ENCODE results near the gene KRTAP10-8. TPM values are rescaled to one million over a fixed set of nuclear protein-coding genes. Genes with fewer than 3 reads are reported as not detected.

Gene KRTAP10-8
- total and polyA plus RNA-seq, 8 donors: not detected

GRCh38 chr21:44567481-44568171, 44.3 kb upstream of the KRTAP10-8 start:
- DNase-seq: no peak
- intact Hi-C loops (cut with DNase I; ENCODE audit: low total_unique reads): no loop called here
- 87 to 93% (median 92%) methylated on average over 17 to 18 of the region's 18 CpGs for WGBS, 5 donors

GRCh38 chr21:44568261-44568660, 43.6 kb upstream of the KRTAP10-8 start:
- H3K4me3 ChIP-seq: no peak overlapping the region
- 68 to 78% (median 74%) methylated on average over 12 of the region's 12 CpGs for WGBS, 5 donors

More at GRCh38 chr21:44567481-44568171, 44.3 kb upstream of the KRTAP10-8 start:
- Histone ChIP-seq H3K27me3 (peaks cover 0 to 28% (median 0%) of the 10 kb centered on the region in 3 donors), H3K4me1 (no peaks in the 10 kb centered on the region), H3K36me3 (no peaks in the 10 kb centered on the region), H3K27ac (no peak overlapping the region), H3K4me3 (no peak overlapping the region), H3K9me3 (peaks cover 0 to 10% (median 9%) of the 10 kb centered on the region in 4 donors)
- TF ChIP-seq POLR2AphosphoS5 (IDR thresholded peaks at IDR 0.05): no peak
- TF ChIP-seq POLR2A (IDR thresholded peaks at IDR 0.05): no peak
- TF ChIP-seq CTCF (IDR thresholded peaks at IDR 0.05): no peak
- TF ChIP-seq EP300 (IDR thresholded peaks at IDR 0.05): no peak

GRCh38 chr21:44568667-44569556, 43.0 kb upstream of the KRTAP10-8 start:
- no peaks in the 10 kb centered on the region for H3K36me3 ChIP-seq
- H3K27me3 ChIP-seq: peaks cover 0 to 32% (median 4%) of the 10 kb centered on the region in 3 donors
- H3K4me3 ChIP-seq: no peak overlapping the region
- no peak overlapping the region for H3K27ac ChIP-seq
- 68 to 77% (median 75%) methylated on average over 23 to 27 of the region's 27 CpGs for WGBS, 5 donors
- intact Hi-C loops (cut with DNase I; ENCODE audit: low total_unique reads): no loop called here
- H3K4me1 ChIP-seq: peaks cover 0 to 9% (median 0%) of the 10 kb centered on the region in 4 donors
- TF ChIP-seq CTCF (IDR thresholded peaks at IDR 0.05) (no peak), POLR2A (IDR thresholded peaks at IDR 0.05) (no peak), EP300 (IDR thresholded peaks at IDR 0.05) (no peak), POLR2AphosphoS5 (IDR thresholded peaks at IDR 0.05) (no peak)
- peaks cover 0 to 9% (median 8%) of the 10 kb centered on the region in 4 donors for H3K9me3 ChIP-seq
- DNase-seq: no peak

More at GRCh38 chr21:44568261-44568660, 43.6 kb upstream of the KRTAP10-8 start:
- Histone ChIP-seq H3K9me3 (peaks cover 0 to 10% (median 9%) of the 10 kb centered on the region in 4 donors), H3K4me1 (peaks cover 0 to 2% (median 0%) of the 10 kb centered on the region in 4 donors), H3K36me3 (no peaks in the 10 kb centered on the region), H3K27me3 (peaks cover 0 to 28% (median 0%) of the 10 kb centered on the region in 3 donors), H3K27ac (no peak overlapping the region)
- no peak for TF ChIP-seq EP300 (IDR thresholded peaks at IDR 0.05)
- no peak for TF ChIP-seq CTCF (IDR thresholded peaks at IDR 0.05)
- no peak for TF ChIP-seq POLR2AphosphoS5 (IDR thresholded peaks at IDR 0.05)
- no peak for TF ChIP-seq POLR2A (IDR thresholded peaks at IDR 0.05)
- intact Hi-C loops (cut with DNase I; ENCODE audit: low total_unique reads): no loop called here
- no peak for DNase-seq

- TF ChIP-seq EP300 (IDR thresholded peaks at IDR 0.05) (no peak), POLR2AphosphoS5 (IDR thresholded peaks at IDR 0.05) (no peak), CTCF (IDR thresholded peaks at IDR 0.05) (no peak), POLR2A (IDR thresholded peaks at IDR 0.05) (no peak)
- no peak for DNase-seq
- Histone ChIP-seq H3K9me3 (peaks cover 0 to 9% (median 8%) of the 10 kb centered on the region in 4 donors), H3K4me3 (no peak overlapping the region), H3K4me1 (peaks cover 0 to 17% (median 9%) of the 10 kb centered on the region in 4 donors), H3K36me3 (no peaks in the 10 kb centered on the region), H3K27me3 (peaks cover 0 to 42% (median 5%) of the 10 kb centered on the region in 3 donors), H3K27ac (no peak overlapping the region)
- WGBS, 5 donors: 65 to 90% (median 78%) methylated on average over 4 to 12 of the region's 12 CpGs
- intact Hi-C loops (cut with DNase I; ENCODE audit: low total_unique reads): no loop called here
These were observed 41.9 kb upstream of the KRTAP10-8 start for GRCh38 chr21:44569861-44570517.
